ENCODE data around the gene DSPP. TPM values are rescaled to one million over a fixed set of nuclear protein-coding genes. Genes with fewer than 3 reads are reported as not detected.
"Not testable (repeated sequence)": the region's sequence is repeated elsewhere in the genome, so short reads cannot be mapped to it uniquely, and the experiment has no call there.

Gene DSPP
- polyA plus RNA-seq, 1 of the 3 experiments (the other 2 are of a cell fraction), result not detected

DNA sequence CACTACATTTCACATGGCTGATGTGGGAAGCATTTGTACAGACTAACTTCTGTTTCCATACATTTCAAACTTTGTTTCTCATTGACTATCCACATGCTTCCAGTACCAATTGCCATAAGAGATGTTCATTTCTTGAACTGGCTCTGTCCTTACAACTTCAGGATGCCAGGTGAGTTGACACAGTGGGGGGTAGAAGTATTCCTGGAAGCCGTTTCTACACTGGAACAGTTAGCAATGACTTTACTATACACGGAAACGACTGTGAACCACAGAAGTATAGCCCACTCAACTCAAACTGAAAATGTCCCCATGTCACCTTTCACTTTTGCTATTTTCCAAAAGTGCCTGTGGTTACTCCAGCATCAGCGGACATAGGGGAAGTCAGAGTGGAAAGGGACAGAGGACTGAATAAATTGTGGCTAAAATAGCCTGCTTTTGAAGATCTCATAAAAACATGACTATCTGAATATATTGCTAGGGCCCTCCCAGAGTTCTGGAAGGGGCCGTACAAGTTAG, 38.0 kb upstream of the DSPP start:
- Histone ChIP-seq H3K4me2 (no peak overlapping the region), H3K27ac (ENCODE audit: low read depth in 2 of 2, low read length in 1 of 2) (no peak overlapping the region), H3K27me3 (ENCODE audit: insufficient read depth) (no peaks in the 10 kb centered on the region), H3F3A (replicated peaks; ENCODE audit: insufficient read depth) (no peaks in the 10 kb centered on the region), H2AFZ (ENCODE audit: low read depth) (no peak overlapping the region), H3K79me2 (ENCODE audit: insufficient read depth) (no peaks in the 10 kb centered on the region), H3K9ac (no peak overlapping the region), H3K9me3 (no peaks in the 10 kb centered on the region), H3K4me3 (ENCODE audit: low read depth in 2 of 2, low read length in 1 of 2) (no peak overlapping the region), H3K36me3 (replicated peaks in 1 of 2; ENCODE audit: control insufficient read depth in 1 of 2, insufficient read depth in 2 of 2, low read length in 1 of 2) (no peaks in the 10 kb centered on the region), H3K4me1 (ENCODE audit: control insufficient read depth in 1 of 2, insufficient read depth in 2 of 2, low read depth in 1 of 2, low read length in 1 of 2) (no peaks in the 10 kb centered on the region; a peak in 1 of 4 replicates), H3K9me2 (no peaks in the 10 kb centered on the region), H4K20me1 (ENCODE audit: insufficient read depth) (no peaks in the 10 kb centered on the region)
- DNase-seq, result no peak
- 84% methylated on average over 5 of the region's 5 CpGs for WGBS (ENCODE audit: low lambda C conversion rate)
- TF ChIP-seq, protein P1, sequence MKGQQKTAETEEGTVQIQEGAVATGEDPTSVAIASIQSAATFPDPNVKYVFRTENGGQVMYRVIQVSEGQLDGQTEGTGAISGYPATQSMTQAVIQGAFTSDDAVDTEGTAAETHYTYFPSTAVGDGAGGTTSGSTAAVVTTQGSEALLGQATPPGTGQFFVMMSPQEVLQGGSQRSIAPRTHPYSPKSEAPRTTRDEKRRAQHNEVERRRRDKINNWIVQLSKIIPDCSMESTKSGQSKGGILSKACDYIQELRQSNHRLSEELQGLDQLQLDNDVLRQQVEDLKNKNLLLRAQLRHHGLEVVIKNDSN (IDR thresholded peaks at IDR 0.05; ENCODE audit: borderline replicate concordance, low read depth), result no peak
- no peak for TF ChIP-seq POLR2AphosphoS5 (IDR thresholded peaks at IDR 0.05; ENCODE audit: low read depth, low read length)
- TF ChIP-seq FOSL2 (IDR thresholded peaks at IDR 0.05; ENCODE audit: borderline replicate concordance, low read depth), result no peak
- TF ChIP-seq GABPA (IDR thresholded peaks at IDR 0.05; ENCODE audit: low read depth), result no peak
- TF ChIP-seq GATA2 (CRISPR knock-in tag; IDR thresholded peaks at IDR 0.05), result no peak
- no peak for TF ChIP-seq TEAD4 (IDR thresholded peaks at IDR 0.05; ENCODE audit: borderline replicate concordance, insufficient read depth)
- no peak for TF ChIP-seq SMC3 (IDR thresholded peaks at IDR 0.05; ENCODE audit: low read depth, low read length)
- POLR2A ChIA-PET, result no interaction called here
- CTCF ChIA-PET, result no interaction called here

DNA sequence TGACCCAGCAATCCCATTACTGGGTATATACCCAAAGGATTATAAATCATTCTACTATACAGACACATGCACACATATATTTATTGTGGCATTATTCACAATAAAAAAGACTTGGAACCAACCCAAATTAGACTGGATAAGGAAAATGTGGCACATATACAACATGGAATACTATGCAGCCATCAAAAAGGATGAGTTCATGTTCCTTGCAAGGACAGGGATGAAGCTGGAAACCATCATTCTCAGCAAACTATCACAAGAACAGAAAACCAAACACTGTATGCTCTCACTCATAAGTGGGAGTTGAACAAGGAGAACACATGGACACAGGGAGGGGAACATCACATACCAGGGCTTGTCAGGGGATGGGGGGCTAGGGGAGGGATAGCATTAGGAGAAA, 34.0 kb upstream of the DSPP start:
- CTCF ChIA-PET; DNase-seq; H3K27ac ChIP-seq (ENCODE audit: low read depth in 2 of 2, low read length in 1 of 2); H3K36me3 ChIP-seq (replicated peaks in 1 of 2; ENCODE audit: control insufficient read depth in 1 of 2, insufficient read depth in 2 of 2, low read length in 1 of 2); H3K4me3 ChIP-seq (ENCODE audit: low read depth in 2 of 2, low read length in 1 of 2); H4K20me1 ChIP-seq (ENCODE audit: insufficient read depth); POLR2A ChIA-PET; H3F3A ChIP-seq (replicated peaks; ENCODE audit: insufficient read depth); H3K4me2 ChIP-seq; H3K9ac ChIP-seq; H3K9me2 ChIP-seq; H3K27me3 ChIP-seq (ENCODE audit: insufficient read depth); H3K4me1 ChIP-seq (ENCODE audit: control insufficient read depth in 1 of 2, insufficient read depth in 2 of 2, low read depth in 1 of 2, low read length in 1 of 2); H3K79me2 ChIP-seq (ENCODE audit: insufficient read depth); H3K9me3 ChIP-seq; H2AFZ ChIP-seq (ENCODE audit: low read depth): not testable (repeated sequence)

DNA sequence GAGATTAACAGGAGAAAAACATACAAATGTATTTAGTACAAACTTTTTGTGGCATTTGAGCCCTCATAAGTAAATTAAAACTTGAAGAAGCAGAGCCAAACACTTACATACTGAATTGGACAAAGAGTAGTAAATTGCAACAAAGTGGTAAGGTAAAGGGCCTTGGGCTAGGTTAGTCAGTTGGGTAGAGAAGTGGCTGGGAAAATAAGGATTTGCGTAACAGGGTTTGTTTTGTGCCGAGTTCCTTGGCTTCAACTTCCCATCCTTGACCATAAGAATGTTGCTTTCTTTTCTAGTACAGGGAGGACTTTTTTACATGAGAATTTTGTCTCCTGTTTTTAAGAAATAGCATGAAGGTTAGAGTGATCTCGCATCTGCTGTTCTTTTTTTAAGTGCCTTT, 33.3 kb upstream of the DSPP start:
- H3F3A ChIP-seq (replicated peaks; ENCODE audit: insufficient read depth), result no peaks in the 10 kb centered on the region
- no peaks in the 10 kb centered on the region for H3K9me2 ChIP-seq
- TF ChIP-seq MEF2A (IDR thresholded peaks at IDR 0.05; ENCODE audit: borderline replicate concordance, low read depth) (no peak), RAD21 (IDR thresholded peaks at IDR 0.05; ENCODE audit: low read length) (no peak), ELF1 (IDR thresholded peaks at IDR 0.05) (no peak), MXI1 (IDR thresholded peaks at IDR 0.05; ENCODE audit: low read depth, low read length) (no peak), NFIC (IDR thresholded peaks at IDR 0.05; ENCODE audit: borderline replicate concordance) (no peak)
- no peaks in the 10 kb centered on the region for H3K79me2 ChIP-seq (ENCODE audit: insufficient read depth)
- POLR2A ChIA-PET, result no interaction called here
- peaks cover 0 to 8% of the 10 kb centered on the region in 2 experiments; a peak in 2 of 4 replicates for H3K4me1 ChIP-seq (ENCODE audit: control insufficient read depth in 1 of 2, insufficient read depth in 2 of 2, low read depth in 1 of 2, low read length in 1 of 2)
- no peak overlapping the region for H3K9ac ChIP-seq
- H3K9me3 ChIP-seq, result no peaks in the 10 kb centered on the region
- CTCF ChIA-PET, result no interaction called here
- H3K27me3 ChIP-seq (ENCODE audit: insufficient read depth), result no peaks in the 10 kb centered on the region
- H2AFZ ChIP-seq (ENCODE audit: low read depth), result no peak overlapping the region
- no peaks in the 10 kb centered on the region for H4K20me1 ChIP-seq (ENCODE audit: insufficient read depth)
- H3K4me3 ChIP-seq (ENCODE audit: low read depth in 2 of 2, low read length in 1 of 2), result no peak overlapping the region
- WGBS (ENCODE audit: low lambda C conversion rate), result 74% methylated on average over 3 of the region's 3 CpGs
- no peak overlapping the region for H3K4me2 ChIP-seq
- H3K27ac ChIP-seq (ENCODE audit: low read depth in 2 of 2, low read length in 1 of 2), result no peak overlapping the region
- no peaks in the 10 kb centered on the region for H3K36me3 ChIP-seq (replicated peaks in 1 of 2; ENCODE audit: control insufficient read depth in 1 of 2, insufficient read depth in 2 of 2, low read length in 1 of 2)
- no peak for DNase-seq
